AG09309 (cell line): ENCODE data around the gene PTPRO.

ENCODE experiments used
- DNase-seq: peaks from one replicate; pipeline ENCODE4 v3.0.0-alpha.2; 2010; ENCODE audit warnings: low read depth
- H3K4me3 ChIP-seq: 2 replicates; pipeline ENCODE4 v1.5.1; 2011; ENCODE audit warnings: mild to moderate bottlenecking, low read depth, low read length, moderate library complexity; ENCODE audit not compliant: control insufficient read depth
- CTCF ChIP-seq: IDR thresholded peaks from 2 replicates; pipeline ENCODE4 v1.5.1; 2011; ENCODE audit warnings: mild to moderate bottlenecking, low read depth, low read length, inconsistent platforms; ENCODE audit not compliant: insufficient read depth, control insufficient read depth; ENCODE audit errors: missing control alignments

The PTPRO gene

GRCh38 chr12:15600223-15600935, 278.1 kb downstream of the PTPRO start:
- no peak for TF ChIP-seq CTCF
- DNase-seq = no peak
- no peak overlapping the region for H3K4me3 ChIP-seq

- H3K4me3 ChIP-seq = no peak overlapping the region
- DNase-seq = peak; percentile 21
- no peak for TF ChIP-seq CTCF
Observed at GRCh38 chr12:15601210-15601800, 279.0 kb downstream of the PTPRO start.

- no peak for TF ChIP-seq CTCF
- no peak overlapping the region for H3K4me3 ChIP-seq
- no peak for DNase-seq
Observed at GRCh38 chr12:15602051-15602672, 279.9 kb downstream of the PTPRO start.

- no peak for DNase-seq
- no peak overlapping the region for H3K4me3 ChIP-seq
- TF ChIP-seq CTCF = no peak
Observed at GRCh38 chr12:15603474-15604085, 281.3 kb downstream of the PTPRO start.

- H3K4me3 ChIP-seq = no peak overlapping the region
- DNase-seq = no peak
- no peak for TF ChIP-seq CTCF
Observed at GRCh38 chr12:15605881-15606590, 283.7 kb downstream of the PTPRO start.

- no peak for DNase-seq
- TF ChIP-seq CTCF = no peak
Observed at GRCh38 chr12:15608406-15608805, 286.1 kb downstream of the PTPRO start.

More at GRCh38 chr12:15608406-15608805, 286.1 kb downstream of the PTPRO start:
- H3K4me3 ChIP-seq = no peak overlapping the region
